Lower lobe of right lung (tissue), 2 donors: ENCODE measurements around the gene MLX. TPM values are rescaled to one million over a fixed set of nuclear protein-coding genes. Genes with fewer than 3 reads are reported as not detected.

Experiments
- ATAC-seq, 2 donors: fragments of 200-7000 bp; cut with Tn5 transposase; one replicate each; pipeline ENCODE4 v1.9.1; 2020 to 2022; ENCODE audit warnings: mild to moderate bottlenecking in 2 of 2, moderate library complexity in 2 of 2
- DNase-seq: peaks from one replicate; pipeline ENCODE4 v3.0.0-alpha.2; 2020
- H3K27ac ChIP-seq: fragments of 200-600 bp; one replicate; pipeline ENCODE4 v1.8.0; 2022
- H3K27me3 ChIP-seq: fragments of 200-600 bp; one replicate; pipeline ENCODE4 v1.8.0; 2022; ENCODE audit warnings: low read depth
- H3K36me3 ChIP-seq: fragments of 200-600 bp; one replicate; pipeline ENCODE4 v1.8.0; 2022; ENCODE audit warnings: mild to moderate bottlenecking
- H3K4me1 ChIP-seq: fragments of 200-600 bp; one replicate; pipeline ENCODE4 v1.8.0; 2022
- H3K4me3 ChIP-seq: fragments of 200-600 bp; one replicate; pipeline ENCODE4 v1.8.0; 2022; ENCODE audit warnings: mild to moderate bottlenecking
- H3K9me3 ChIP-seq: fragments of 200-600 bp; one replicate; pipeline ENCODE4 v1.8.0; 2022
- CTCF ChIP-seq: fragments of 200-600 bp; IDR thresholded peaks from one replicate; pipeline ENCODE4 v1.8.0; 2022; ENCODE audit warnings: antibody characterized with exemption, mild to moderate bottlenecking
- intact Hi-C: fragments of 100-400 bp; cut with DNase I; formaldehyde crosslinking; loops from one replicate; pipeline ENCODE4 v1.11.0; 2022
- total RNA-seq: library from RNA; stranded (reverse); fragmentation: NEBNext Ultra II Directional; extraction: Animal tissue kit (Norgen Biotek cat#: 25700); gene quantifications from one replicate; pipeline ENCODE4 v1.2.1, GENCODE V29; 2021
- donor health status: DM: no; HTN: yes; CAD: no; lungs with severe emphysema.

MLX gene
- total RNA-seq, 1 donor from 2014 or later: 70.5 TPM

GRCh38 chr17:42530952-42531454 lies 35.9 kb upstream of the MLX start:
- Histone ChIP-seq H3K27ac (peak overlapping the region; percentile 81), H3K36me3 (no peaks in the 10 kb centered on the region), H3K9me3 (no peaks in the 10 kb centered on the region), H3K27me3 (no peaks in the 10 kb centered on the region), H3K4me1 (peaks cover 49% of the 10 kb centered on the region), H3K4me3 (no peak overlapping the region)
- DNase-seq: no peak
- intact Hi-C loops: no loop called here
- TF ChIP-seq CTCF: no peak
- no peak for ATAC-seq

- Histone ChIP-seq H3K4me1 (peaks cover 42% of the 10 kb centered on the region), H3K27ac (peak overlapping the region; percentile 81), H3K27me3 (no peaks in the 10 kb centered on the region), H3K36me3 (no peaks in the 10 kb centered on the region), H3K4me3 (peak overlapping the region; percentile 57), H3K9me3 (no peaks in the 10 kb centered on the region)
- DNase-seq (peak; percentile 83), ATAC-seq (peak; percentile 53 to 56)
- peak; percentile 51 for TF ChIP-seq CTCF
- intact Hi-C loops: no loop called here
These were observed 35.2 kb upstream of the MLX start for GRCh38 chr17:42531455-42532354.

- H3K27ac ChIP-seq: peak overlapping the region; percentile 83
- intact Hi-C loops: no loop called here
- no peaks in the 10 kb centered on the region for H3K27me3 ChIP-seq
- ATAC-seq (peak in 1 of 2 donors; percentile 6), DNase-seq (no peak)
- TF ChIP-seq CTCF: no peak
- H3K36me3 ChIP-seq: peaks cover 24% of the 10 kb centered on the region
- peaks cover 37% of the 10 kb centered on the region for H3K4me1 ChIP-seq
- peak overlapping the region; percentile 70 for H3K4me3 ChIP-seq
- H3K9me3 ChIP-seq: no peaks in the 10 kb centered on the region
These were observed 31.5 kb upstream of the MLX start for GRCh38 chr17:42535155-42536047.

GRCh38 chr17:42536048-42536371 lies 30.9 kb upstream of the MLX start, which contains the start of gene NAGLU:
NAGLU (plus strand) TSS chr17:42536241; CDS start chr17:42536273, 32 bp downstream.
- H3K27me3 ChIP-seq: no peaks in the 10 kb centered on the region
- intact Hi-C loops: no loop called here
- DNase-seq: peak; percentile 98
- peak within 1 kb of the TSS; percentile 70 for H3K4me3 ChIP-seq
- peak; percentile 94 to 95 for ATAC-seq
- H3K4me1 ChIP-seq: peaks cover 31% of the 10 kb centered on the region
- no peak for TF ChIP-seq CTCF
- H3K9me3 ChIP-seq: no peaks in the 10 kb centered on the region
- peaks cover 29% of the 10 kb centered on the region for H3K36me3 ChIP-seq
- peak within 1 kb of the TSS; percentile 83 for H3K27ac ChIP-seq

GRCh38 chr17:42536372-42537155 lies 30.3 kb upstream of the MLX start:
- Histone ChIP-seq H3K36me3 (peaks cover 35% of the 10 kb centered on the region), H3K4me1 (peaks cover 27% of the 10 kb centered on the region), H3K27me3 (no peaks in the 10 kb centered on the region), H3K9me3 (no peaks in the 10 kb centered on the region), H3K27ac (peak overlapping the region; percentile 83), H3K4me3 (peak overlapping the region; percentile 70)
- peak; percentile 81 to 87 for ATAC-seq
- peak; percentile 92 for DNase-seq
- no peak for TF ChIP-seq CTCF
- intact Hi-C loops: no loop called here
